Keratinocyte (primary cell): ENCODE results near the gene PAM16. TPM values are rescaled to one million over a fixed set of nuclear protein-coding genes. Genes with fewer than 3 reads are reported as not detected.
A peak's percentile ranks its signal among the peaks of the same experiment; 100 is the strongest.

ENCODE experiments used
- DNase-seq: peaks from one replicate; pipeline ENCODE4 v3.0.0-alpha.2; 2011; ENCODE audit warnings: low read depth, missing footprints, low spot score
- FAIRE-seq: peaks from 2 replicates; lab custom pipeline; 2011; peaks lifted over from hg19 to GRCh38; lab: Jason Lieb, UNC
- H2AFZ ChIP-seq: 2 replicates; pipeline ENCODE4 v1.6.0; 2012; ENCODE audit warnings: low read length, control low read depth, inconsistent platforms; ENCODE audit not compliant: control insufficient read depth
- H3K27ac ChIP-seq: 2 replicates; pipeline ENCODE4 v1.5.1; 2011; ENCODE audit warnings: low read length; ENCODE audit not compliant: control insufficient read depth, insufficient read depth
- H3K27me3 ChIP-seq: 3 replicates; pipeline ENCODE4 v1.6.0; 2011; ENCODE audit warnings: low read length; ENCODE audit not compliant: control insufficient read depth, insufficient read depth; ENCODE audit errors: extremely low read depth
- H3K36me3 ChIP-seq, 2 experiments: 2 replicates in 1 of 2; 3 replicates in 1 of 2; pipeline ENCODE4 v1.5.1; 2011; ENCODE audit warnings: low read length in 2 of 2, mild to moderate bottlenecking in 1 of 2; ENCODE audit not compliant: control insufficient read depth in 2 of 2, insufficient read depth in 2 of 2; ENCODE audit errors: extremely low read depth in 1 of 2
- H3K4me1 ChIP-seq: 3 replicates; pipeline ENCODE4 v1.5.1; 2011; ENCODE audit warnings: low read length; ENCODE audit not compliant: control insufficient read depth, insufficient read depth; ENCODE audit errors: extremely low read depth
- H3K4me2 ChIP-seq: 3 replicates; pipeline ENCODE4 v1.6.0; 2011; ENCODE audit warnings: low read depth, low read length; ENCODE audit not compliant: control insufficient read depth, insufficient read depth; ENCODE audit errors: extremely low read depth
- H3K4me3 ChIP-seq, 3 experiments: fragments of 200-600 bp in 1 of 3; sonication (generic) in 1 of 3; 2 replicates in 2 of 3; 3 replicates in 1 of 3; pipeline ENCODE4 v1.5.1; 2011 to 2016; ENCODE audit warnings: low read length in 3 of 3, mild to moderate bottlenecking in 3 of 3, control low read depth in 2 of 3, inconsistent platforms in 1 of 3, low read depth in 1 of 3, mixed read lengths in 1 of 3, mixed run types in 1 of 3, moderate library complexity in 1 of 3; ENCODE audit not compliant: control insufficient read depth in 2 of 3, insufficient read depth in 2 of 3; ENCODE audit errors: extremely low read depth in 1 of 3
- H3K79me2 ChIP-seq: 2 replicates; pipeline ENCODE4 v1.6.0; 2012; ENCODE audit warnings: low read length; ENCODE audit not compliant: control insufficient read depth, insufficient read depth
- H3K9ac ChIP-seq: 3 replicates; pipeline ENCODE4 v1.6.0; 2011; ENCODE audit warnings: low read length; ENCODE audit not compliant: control insufficient read depth, insufficient read depth; ENCODE audit errors: extremely low read depth
- H3K9me1 ChIP-seq: 3 replicates; pipeline ENCODE4 v1.6.0; 2011; ENCODE audit warnings: low read length; ENCODE audit not compliant: control insufficient read depth, insufficient read depth; ENCODE audit errors: extremely low read depth
- H3K9me3 ChIP-seq: 2 replicates; pipeline ENCODE4 v1.5.1; 2012; ENCODE audit warnings: low read depth, low read length; ENCODE audit not compliant: control insufficient read depth
- H4K20me1 ChIP-seq: 3 replicates; pipeline ENCODE4 v1.6.0; 2011; ENCODE audit warnings: low read length; ENCODE audit not compliant: control insufficient read depth, insufficient read depth; ENCODE audit errors: extremely low read depth
- CTCF ChIP-seq, 3 experiments: IDR thresholded peaks in 1 of 3; conservative IDR thresholded peaks in 1 of 3; optimal IDR thresholded peaks in 1 of 3; 2 replicates in 2 of 3; 3 replicates in 1 of 3; pipeline versions ENCODE3 to v1.5.1; 2011; ENCODE audit warnings: low read length in 3 of 3, mild to moderate bottlenecking in 3 of 3, moderate library complexity in 2 of 3, control low read depth in 1 of 3, inconsistent platforms in 1 of 3; ENCODE audit not compliant: insufficient read depth in 2 of 3; ENCODE audit errors: extremely low read depth in 1 of 3
- EZH2 ChIP-seq: IDR thresholded peaks from one replicate; pipeline ENCODE4 v1.6.1; 2012; ENCODE audit warnings: inconsistent platforms, mild to moderate bottlenecking, low read length, moderate library complexity
- dilution Hi-C: fragments of 300-500 bp; cut with MboI; formaldehyde crosslinking; loops from one replicate; pipeline ENCODE4 v1.7.0; 2020; ENCODE audit warnings: low sequenced_read_pairs; ENCODE audit not compliant: extremely low pct_ligation_motif_present
- polyA plus RNA-seq, 5 experiments: library from polyadenylated mRNA; depleted of rRNA in 3 of 5; stranded (reverse) in 3 of 5; stranded (forward) in 1 of 5; unstranded in 1 of 5; fragments of >200 nt; gene quantifications; 1 replicate in 1 of 5; 2 replicates in 3 of 5; 3 replicates in 1 of 5; pipeline versions ENCODE4 v1.2.1 to v1.2.3, GENCODE V29; 2011 to 2012; ENCODE audit warnings: missing spikeins in 2 of 5, low read depth in 1 of 5, low replicate concordance in 1 of 5

PAM16 gene
- polyA plus RNA-seq, 1 donor (not counting 4 experiments of a cell fraction or from before 2014, with no cell fraction given), result 32.7 TPM

- DNase-seq, result no peak
- peak within 1 kb of the TSS; percentile 80 for H3K4me2 ChIP-seq
These were observed 35.7 kb downstream of the PAM16 start, which contains the start of gene GLIS2 for GRCh38 chr16:4315186-4316107. TSS of gene GLIS2 (plus strand) at chr16:4316067. CDS start at chr16:4332281, 16,214 bp downstream.

GRCh38 chr16:4314532-4315185 is 36.5 kb downstream of the PAM16 start:
- H3K9me3 ChIP-seq, result no peaks in the 10 kb centered on the region
- peaks cover 2% of the 10 kb centered on the region for H3K9me1 ChIP-seq
- dilution Hi-C loops, result no loop called here
- peak overlapping the region; percentile 36 to 64 (median 60) for H3K4me3 ChIP-seq
- no peak overlapping the region for H3K27ac ChIP-seq
- H3K9ac ChIP-seq, result peak overlapping the region; percentile 56
- peak overlapping the region; percentile 76 for H3K4me2 ChIP-seq
- peaks cover 3% of the 10 kb centered on the region for H4K20me1 ChIP-seq
- H2AFZ ChIP-seq, result peak overlapping the region; percentile 60
- H3K36me3 ChIP-seq, result no peaks in the 10 kb centered on the region
- H3K4me1 ChIP-seq, result peaks cover 31% of the 10 kb centered on the region
- peaks cover 29% of the 10 kb centered on the region for H3K79me2 ChIP-seq
- TF ChIP-seq EZH2 (no peak), CTCF (optimal IDR thresholded peaks at IDR 0.05 in 1 of 3, IDR thresholded peaks at IDR 0.05 in 1 of 3, conservative IDR thresholded peaks at IDR 0.05 in 1 of 3; ENCODE audit: extremely low read depth in 1 of 3, insufficient read depth in 2 of 3, low read length in 3 of 3) (peak in 1 of 3 experiments; percentile 11)
- DNase-seq (no peak), FAIRE-seq (peak; percentile 34)
- peaks cover 7% of the 10 kb centered on the region for H3K27me3 ChIP-seq

More at GRCh38 chr16:4315186-4316107, 35.7 kb downstream of the PAM16 start, which contains the start of gene GLIS2:
- Histone ChIP-seq H3K9me3 (no peaks in the 10 kb centered on the region), H3K4me3 (peak within 1 kb of the TSS; percentile 47 to 86 (median 63)), H3K27me3 (peaks cover 7% of the 10 kb centered on the region), H3K36me3 (no peaks in the 10 kb centered on the region), H4K20me1 (peaks cover 3% of the 10 kb centered on the region), H3K9ac (peak within 1 kb of the TSS; percentile 61), H3K9me1 (peaks cover 2% of the 10 kb centered on the region), H3K79me2 (peaks cover 36% of the 10 kb centered on the region), H3K4me1 (peaks cover 33% of the 10 kb centered on the region), H2AFZ (peak within 1 kb of the TSS; percentile 60), H3K27ac (no peak within 1 kb of the TSS)
- dilution Hi-C loops, result no loop called here
- no peak for FAIRE-seq
- TF ChIP-seq EZH2 (no peak), CTCF (optimal IDR thresholded peaks at IDR 0.05 in 1 of 3, IDR thresholded peaks at IDR 0.05 in 1 of 3, conservative IDR thresholded peaks at IDR 0.05 in 1 of 3; ENCODE audit: extremely low read depth in 1 of 3, insufficient read depth in 2 of 3, low read length in 3 of 3) (no peak)
